Skeletal muscle tissue (tissue), 4 donors: ENCODE results near the gene METTL6. TPM values are rescaled to one million over a fixed set of nuclear protein-coding genes. Genes with fewer than 3 reads are reported as not detected.

Source experiments
- H3K27ac ChIP-seq: one replicate; pipeline ENCODE4 v1.7.0; 2013; ENCODE audit warnings: mild to moderate bottlenecking, low read depth, low read length, inconsistent platforms
- H3K27me3 ChIP-seq, 3 donors: one replicate each; pipeline ENCODE4 v1.7.0; 2013; ENCODE audit warnings: low read length in 3 of 3; ENCODE audit not compliant: control insufficient read depth in 3 of 3, insufficient read depth in 3 of 3
- H3K36me3 ChIP-seq, 3 donors: one replicate each; pipeline ENCODE4 v1.7.0; 2013; ENCODE audit warnings: low read length in 3 of 3; ENCODE audit not compliant: control insufficient read depth in 3 of 3, insufficient read depth in 3 of 3
- H3K4me1 ChIP-seq, 3 donors: one replicate each; pipeline ENCODE4 v1.7.0; 2013; ENCODE audit warnings: low read length in 3 of 3, mild to moderate bottlenecking in 3 of 3; ENCODE audit not compliant: control insufficient read depth in 3 of 3, insufficient read depth in 3 of 3
- H3K4me3 ChIP-seq, 3 donors: one replicate each; pipeline ENCODE4 v1.7.0; 2013; ENCODE audit warnings: low read length in 3 of 3
- H3K9ac ChIP-seq, 3 donors: one replicate each; pipeline ENCODE4 v1.7.0; 2013; ENCODE audit warnings: low read length in 3 of 3, mild to moderate bottlenecking in 3 of 3, moderate library complexity in 2 of 3, low read depth in 1 of 3
- H3K9me3 ChIP-seq, 3 donors: one replicate each; pipeline ENCODE4 v1.7.0; 2013; ENCODE audit warnings: low read length in 3 of 3; ENCODE audit not compliant: control insufficient read depth in 3 of 3
- total RNA-seq: library from RNA; depleted of rRNA; stranded (reverse); fragments of >200 nt; gene quantifications from one replicate; pipeline ENCODE4 v1.2.3, GENCODE V29; 2014
- donor health status: Osteomylitis.

METTL6 gene
- 42.3 TPM for total RNA-seq

GRCh38 chr3:15427182-15427880 is at the start of gene METTL6, which contains the start of gene EAF1:
Gene METTL6 (minus strand): TSS chr3:15427544. CDS start chr3:15426511, 1,033 bp downstream.
Gene EAF1 (plus strand): TSS chr3:15427598. CDS start chr3:15427780, 182 bp downstream.
- no peaks in the 10 kb centered on the region for H3K9me3 ChIP-seq
- H3K4me3 ChIP-seq: peak within 1 kb of the TSS; percentile 98 to 99 (median 98)
- H3K27ac ChIP-seq: peak within 1 kb of the TSS; percentile 83
- H3K27me3 ChIP-seq: no peaks in the 10 kb centered on the region
- H3K36me3 ChIP-seq: peaks cover 9 to 21% (median 19%) of the 10 kb centered on the region in 3 donors
- H3K9ac ChIP-seq: peak within 1 kb of the TSS; percentile 92 to 95 (median 93)
- H3K4me1 ChIP-seq: peaks cover 18 to 29% (median 26%) of the 10 kb centered on the region in 3 donors

- Histone ChIP-seq H3K4me1 (peaks cover 25 to 29% (median 25%) of the 10 kb centered on the region in 3 donors), H3K4me3 (no peak overlapping the region), H3K36me3 (peaks cover 3 to 18% (median 14%) of the 10 kb centered on the region in 3 donors), H3K9me3 (no peaks in the 10 kb centered on the region), H3K27ac (peak overlapping the region; percentile 5), H3K9ac (no peak overlapping the region), H3K27me3 (no peaks in the 10 kb centered on the region)
Measured at GRCh38 chr3:15476378-15476777, 49.0 kb upstream of the METTL6 start.

GRCh38 chr3:15475161-15475560 is 47.8 kb upstream of the METTL6 start:
- H3K4me1 ChIP-seq: peaks cover 25 to 29% (median 25%) of the 10 kb centered on the region in 3 donors
- H3K9me3 ChIP-seq: no peaks in the 10 kb centered on the region
- no peak overlapping the region for H3K4me3 ChIP-seq
- no peaks in the 10 kb centered on the region for H3K27me3 ChIP-seq
- H3K27ac ChIP-seq: no peak overlapping the region
- H3K36me3 ChIP-seq: peaks cover 3 to 18% (median 14%) of the 10 kb centered on the region in 3 donors
- no peak overlapping the region for H3K9ac ChIP-seq

- Histone ChIP-seq H3K27me3 (no peaks in the 10 kb centered on the region), H3K27ac (no peak overlapping the region), H3K4me1 (peaks cover 18 to 24% (median 24%) of the 10 kb centered on the region in 3 donors), H3K4me3 (no peak overlapping the region), H3K9ac (no peak overlapping the region), H3K9me3 (no peaks in the 10 kb centered on the region), H3K36me3 (peaks cover 3 to 16% (median 14%) of the 10 kb centered on the region in 3 donors)
Measured at GRCh38 chr3:15471861-15472260, 44.5 kb upstream of the METTL6 start.

GRCh38 chr3:15470849-15471248 is 43.5 kb upstream of the METTL6 start:
- Histone ChIP-seq H3K4me1 (peaks cover 24 to 28% (median 27%) of the 10 kb centered on the region in 3 donors), H3K9me3 (no peaks in the 10 kb centered on the region), H3K4me3 (no peak overlapping the region), H3K27me3 (no peaks in the 10 kb centered on the region), H3K9ac (no peak overlapping the region), H3K27ac (no peak overlapping the region), H3K36me3 (peaks cover 3 to 24% (median 20%) of the 10 kb centered on the region in 3 donors)

- Histone ChIP-seq H3K9me3 (no peaks in the 10 kb centered on the region), H3K27me3 (no peaks in the 10 kb centered on the region), H3K9ac (no peak overlapping the region), H3K4me3 (no peak overlapping the region), H3K4me1 (peaks cover 24 to 28% (median 27%) of the 10 kb centered on the region in 3 donors), H3K36me3 (peaks cover 3 to 23% (median 20%) of the 10 kb centered on the region in 3 donors), H3K27ac (peak overlapping the region; percentile 4)
Measured at GRCh38 chr3:15470261-15470660, 42.9 kb upstream of the METTL6 start.

GRCh38 chr3:15467227-15468181 is 40.2 kb upstream of the METTL6 start:
- Histone ChIP-seq H3K4me1 (peaks cover 24 to 28% (median 27%) of the 10 kb centered on the region in 3 donors), H3K4me3 (peak overlapping the region in 2 of 3 donors; percentile 3 to 6), H3K36me3 (peaks cover 3 to 18% (median 13%) of the 10 kb centered on the region in 3 donors), H3K9me3 (no peaks in the 10 kb centered on the region), H3K27ac (peak overlapping the region; percentile 86), H3K9ac (peak overlapping the region; percentile 1 to 75 (median 35)), H3K27me3 (no peaks in the 10 kb centered on the region)

- Histone ChIP-seq H3K9ac (no peak overlapping the region), H3K27me3 (no peaks in the 10 kb centered on the region), H3K9me3 (no peaks in the 10 kb centered on the region), H3K27ac (peak overlapping the region; percentile 86), H3K4me3 (no peak overlapping the region), H3K4me1 (peaks cover 24 to 28% (median 27%) of the 10 kb centered on the region in 3 donors), H3K36me3 (peaks cover 3 to 18% (median 18%) of the 10 kb centered on the region in 3 donors)
Measured at GRCh38 chr3:15465876-15466585, 38.7 kb upstream of the METTL6 start.

- Histone ChIP-seq H3K27me3 (no peaks in the 10 kb centered on the region), H3K4me3 (no peak overlapping the region), H3K9me3 (no peaks in the 10 kb centered on the region), H3K36me3 (peaks cover 3 to 25% (median 24%) of the 10 kb centered on the region in 3 donors), H3K9ac (no peak overlapping the region), H3K27ac (no peak overlapping the region), H3K4me1 (peaks cover 13 to 16% (median 14%) of the 10 kb centered on the region in 3 donors)
Measured at GRCh38 chr3:15462451-15462850, 35.1 kb upstream of the METTL6 start.
